ENCODE measurements around the gene DDR2. TPM values are rescaled to one million over a fixed set of nuclear protein-coding genes. Genes with fewer than 3 reads are reported as not detected.

DDR2 gene
- total and polyA plus RNA-seq, 12 donors = 5.1 to 32.0 (median 20.8) TPM

GRCh38 chr1:162823231-162823630 lies 191.0 kb downstream of the DDR2 start:
- 82 to 83% methylated on average over 3 of the region's 3 CpGs for WGBS, 2 donors
- Histone ChIP-seq H3K4me1 (peaks cover 0 to 16% (median 9%) of the 10 kb centered on the region in 9 donors), H3K27me3 (peaks cover 0 to 45% (median 19%) of the 10 kb centered on the region in 7 donors), H3K27ac (no peak overlapping the region), H3K4me3 (no peak overlapping the region), H3K36me3 (no peaks in the 10 kb centered on the region), H3K9me3 (no peaks in the 10 kb centered on the region)
- ATAC-seq (no peak), DNase-seq (no peak)
- intact Hi-C loops (cut with DNase I) = no loop called here
- no peak for TF ChIP-seq CTCF (IDR thresholded peaks at IDR 0.05)

- Histone ChIP-seq H3K4me3 (no peak overlapping the region), H3K27me3 (peaks cover 0 to 45% (median 19%) of the 10 kb centered on the region in 7 donors), H3K27ac (no peak overlapping the region), H3K9me3 (no peaks in the 10 kb centered on the region), H3K36me3 (no peaks in the 10 kb centered on the region), H3K4me1 (peaks cover 0 to 16% (median 9%) of the 10 kb centered on the region in 9 donors)
- intact Hi-C loops (cut with DNase I) = no loop called here
- DNase-seq (no peak), ATAC-seq (no peak)
- 56 to 69% methylated on average over 2 of the region's 2 CpGs for WGBS, 2 donors
- no peak for TF ChIP-seq CTCF (IDR thresholded peaks at IDR 0.05)
Observed at GRCh38 chr1:162823771-162824525, 191.7 kb downstream of the DDR2 start.

- H3K9me3 ChIP-seq = no peaks in the 10 kb centered on the region
- no peak overlapping the region for H3K27ac ChIP-seq
- intact Hi-C loops (cut with DNase I) = no loop called here
- no peak for ATAC-seq
- WGBS, 2 donors = 95 to 97% methylated on average over 1 of the region's 1 CpG
- no peak overlapping the region for H3K4me3 ChIP-seq
- no peak for DNase-seq
- H3K4me1 ChIP-seq = no peaks in the 10 kb centered on the region
- H3K36me3 ChIP-seq = no peaks in the 10 kb centered on the region
- TF ChIP-seq CTCF (IDR thresholded peaks at IDR 0.05) = no peak
- peaks cover 0 to 13% (median 3%) of the 10 kb centered on the region in 7 donors for H3K27me3 ChIP-seq
Observed at GRCh38 chr1:162829268-162829667, 197.0 kb downstream of the DDR2 start.

- no peaks in the 10 kb centered on the region for H3K36me3 ChIP-seq
- no peak overlapping the region for H3K27ac ChIP-seq
- no peaks in the 10 kb centered on the region for H3K4me1 ChIP-seq
- 66 to 79% methylated on average over 3 of the region's 3 CpGs for WGBS, 2 donors
- H3K4me3 ChIP-seq = no peak overlapping the region
- ATAC-seq (no peak), DNase-seq (no peak)
- no peak for TF ChIP-seq CTCF (IDR thresholded peaks at IDR 0.05)
- intact Hi-C loops (cut with DNase I) = no loop called here
- peaks cover 0 to 7% (median 0%) of the 10 kb centered on the region in 7 donors for H3K27me3 ChIP-seq
- H3K9me3 ChIP-seq = no peaks in the 10 kb centered on the region
Observed at GRCh38 chr1:162832470-162832869, 200.2 kb downstream of the DDR2 start.
